Trophoblast cell (in vitro differentiated cells and primary cell): ENCODE results near the gene SLC35C1.

Source experiments
- DNase-seq, 2 donors: peaks; one replicate each; pipeline ENCODE4 v3.0.0-alpha.2; 2016
- H2AFZ ChIP-seq: 2 replicates; pipeline ENCODE4 v1.6.1; 2013; ENCODE audit warnings: low read length, moderate library complexity, mild to moderate bottlenecking; ENCODE audit not compliant: insufficient read depth, poor library complexity
- H2AK5ac ChIP-seq: 2 replicates; pipeline ENCODE4 v1.6.1; 2013; ENCODE audit warnings: mild to moderate bottlenecking, low read length
- H2BK120ac ChIP-seq: 2 replicates; pipeline ENCODE4 v1.6.1; 2013; ENCODE audit warnings: low read length, mild to moderate bottlenecking, moderate library complexity; ENCODE audit not compliant: insufficient read depth, poor library complexity
- H2BK12ac ChIP-seq: 2 replicates; pipeline ENCODE4 v1.6.1; 2013; ENCODE audit warnings: mild to moderate bottlenecking, low read length, moderate library complexity
- H2BK5ac ChIP-seq: 2 replicates; pipeline ENCODE4 v1.6.1; 2013; ENCODE audit warnings: low read length, low read depth, moderate library complexity, mild to moderate bottlenecking; ENCODE audit not compliant: poor library complexity
- H3K14ac ChIP-seq: 2 replicates; pipeline ENCODE4 v1.6.1; 2013; ENCODE audit warnings: mild to moderate bottlenecking, low read length
- H3K18ac ChIP-seq: 2 replicates; pipeline ENCODE4 v1.6.1; 2013; ENCODE audit warnings: mild to moderate bottlenecking, low read length
- H3K23ac ChIP-seq: 2 replicates; pipeline ENCODE4 v1.6.1; 2013; ENCODE audit warnings: low read length
- H3K27ac ChIP-seq: 2 replicates; pipeline ENCODE4 v1.5.1; 2013; ENCODE audit warnings: low read depth, mild to moderate bottlenecking, inconsistent platforms, low read length, moderate library complexity
- H3K27me3 ChIP-seq: 2 replicates; pipeline ENCODE4 v1.6.1; 2013; ENCODE audit warnings: inconsistent platforms, mild to moderate bottlenecking, low read length, moderate library complexity; ENCODE audit not compliant: insufficient read depth
- H3K36me3 ChIP-seq, 2 experiments: 1 replicate in 1 of 2; 2 replicates in 1 of 2; pipeline ENCODE4 v1.6.1; 2013; ENCODE audit warnings: low read length in 2 of 2, mild to moderate bottlenecking in 2 of 2, moderate library complexity in 1 of 2; ENCODE audit not compliant: insufficient read depth in 2 of 2, control insufficient read depth in 1 of 2
- H3K4ac ChIP-seq: 2 replicates; pipeline ENCODE4 v1.6.1; 2013; ENCODE audit warnings: low read depth, mild to moderate bottlenecking, low read length, moderate library complexity
- H3K4me1 ChIP-seq, 2 experiments: 1 replicate in 1 of 2; 2 replicates in 1 of 2; pipeline ENCODE4 v1.6.1; 2013; ENCODE audit warnings: low read length in 2 of 2, mild to moderate bottlenecking in 2 of 2, moderate library complexity in 1 of 2; ENCODE audit not compliant: insufficient read depth in 2 of 2, control insufficient read depth in 1 of 2
- H3K4me2 ChIP-seq: 2 replicates; pipeline ENCODE4 v1.6.1; 2013; ENCODE audit warnings: inconsistent platforms, mild to moderate bottlenecking, low read length, moderate library complexity
- H3K4me3 ChIP-seq: 2 replicates; pipeline ENCODE4 v1.5.1; 2013; ENCODE audit warnings: mild to moderate bottlenecking, low read depth, low read length, inconsistent platforms
- H3K79me1 ChIP-seq: one replicate; pipeline ENCODE4 v1.6.1; 2013; ENCODE audit warnings: low read length
- H3K79me2 ChIP-seq: 2 replicates; pipeline ENCODE4 v1.6.1; 2013; ENCODE audit warnings: low read length, mild to moderate bottlenecking; ENCODE audit not compliant: control insufficient read depth, insufficient read depth, poor library complexity
- H3K9ac ChIP-seq: 2 replicates; pipeline ENCODE4 v1.6.1; 2013; ENCODE audit warnings: mild to moderate bottlenecking, low read length
- H3K9me3 ChIP-seq: 2 replicates; pipeline ENCODE4 v1.6.1; 2013; ENCODE audit warnings: low read depth, mild to moderate bottlenecking, control low read depth, inconsistent platforms, low read length; ENCODE audit not compliant: insufficient read depth
- H4K12ac ChIP-seq: 2 replicates; pipeline ENCODE4 v1.6.1; 2013; ENCODE audit warnings: low read depth, mild to moderate bottlenecking, low read length, moderate library complexity
- H4K8ac ChIP-seq: 2 replicates; pipeline ENCODE4 v1.6.1; 2013; ENCODE audit warnings: low read depth, mild to moderate bottlenecking, low read length, moderate library complexity
- H4K91ac ChIP-seq: one replicate; pipeline ENCODE4 v1.6.1; 2013; ENCODE audit warnings: low read depth, mild to moderate bottlenecking, low read length, moderate library complexity
- WGBS: extraction: QIAGEN DNeasy Blood & Tissue Kit; methylation state at CpG from one replicate; pipeline ENCODE4 v1.1.7; 2013; ENCODE audit warnings: missing lambda C conversion rate; ENCODE audit not compliant: insufficient read length, insufficient coverage; ENCODE audit errors: extremely low coverage; 5-methylcytosine and 5-hydroxymethylcytosine counted together

SLC35C1 gene

GRCh38 chr11:45777127-45777969 is 27.6 kb upstream of the SLC35C1 start:
- Histone ChIP-seq H3K23ac (no peak overlapping the region), H3K14ac (no peak overlapping the region), H3K4me2 (no peak overlapping the region), H3K79me2 (no peaks in the 10 kb centered on the region), H3K4me3 (no peak overlapping the region), H2BK5ac (no peak overlapping the region), H3K36me3 (no peaks in the 10 kb centered on the region), H2BK12ac (no peak overlapping the region), H2AK5ac (no peak overlapping the region), H3K27me3 (no peaks in the 10 kb centered on the region), H3K4ac (no peak overlapping the region), H4K91ac (no peak overlapping the region), H3K4me1 (no peaks in the 10 kb centered on the region), H3K9me3 (peaks cover 2% of the 10 kb centered on the region), H3K27ac (no peak overlapping the region), H4K12ac (no peak overlapping the region), H3K9ac (no peak overlapping the region), H3K18ac (no peak overlapping the region), H4K8ac (no peak overlapping the region), H2BK120ac (no peak overlapping the region), H3K79me1 (no peaks in the 10 kb centered on the region), H2AFZ (no peak overlapping the region)
- WGBS, result no CpG with 5 or more reads among the region's 9 CpGs
- DNase-seq, result peak; percentile 5 to 72

DNA sequence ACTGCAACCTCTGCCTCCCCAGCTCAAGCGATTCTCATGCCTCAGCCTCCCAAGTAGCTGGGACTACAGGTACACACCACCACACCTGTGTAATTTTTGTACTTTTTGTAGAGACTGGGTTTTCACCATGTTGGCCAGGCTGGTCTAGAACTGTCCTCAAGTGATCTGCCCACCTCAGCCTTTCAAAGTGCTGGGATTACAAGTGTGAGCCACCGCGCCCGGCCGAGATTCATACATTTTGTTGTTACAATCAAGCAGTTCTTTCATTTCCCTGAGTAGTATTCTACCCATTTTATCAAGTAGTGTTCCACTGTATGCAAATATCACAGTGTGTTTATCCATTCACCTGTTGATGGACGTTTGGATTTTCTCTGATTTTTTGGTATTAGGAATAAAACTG is 26.6 kb upstream of the SLC35C1 start:
- Histone ChIP-seq H2BK120ac (no peak overlapping the region), H3K79me2 (no peaks in the 10 kb centered on the region), H3K23ac (no peak overlapping the region), H3K4me1 (no peaks in the 10 kb centered on the region), H3K9ac (no peak overlapping the region), H4K91ac (no peak overlapping the region), H2BK12ac (no peak overlapping the region), H3K79me1 (no peaks in the 10 kb centered on the region), H3K4me2 (no peak overlapping the region), H3K27ac (no peak overlapping the region), H3K18ac (no peak overlapping the region), H3K36me3 (no peaks in the 10 kb centered on the region), H3K14ac (no peak overlapping the region), H4K8ac (no peak overlapping the region), H2AK5ac (no peak overlapping the region), H4K12ac (no peak overlapping the region), H2BK5ac (no peak overlapping the region), H3K4me3 (no peak overlapping the region), H2AFZ (no peak overlapping the region), H3K9me3 (peaks cover 2% of the 10 kb centered on the region), H3K4ac (no peak overlapping the region), H3K27me3 (no peaks in the 10 kb centered on the region)
- no CpG with 5 or more reads among the region's 6 CpGs for WGBS
- no peak for DNase-seq

GRCh38 chr11:45779602-45780001 is 25.3 kb upstream of the SLC35C1 start:
- no peaks in the 10 kb centered on the region for H3K4me1 ChIP-seq
- H2BK5ac ChIP-seq, result no peak overlapping the region
- no peak overlapping the region for H3K14ac ChIP-seq
- no peak overlapping the region for H3K27ac ChIP-seq
- H3K4ac ChIP-seq, result no peak overlapping the region
- no peak overlapping the region for H3K18ac ChIP-seq
- H3K9ac ChIP-seq, result no peak overlapping the region
- H3K36me3 ChIP-seq, result no peaks in the 10 kb centered on the region
- no peaks in the 10 kb centered on the region for H3K9me3 ChIP-seq
- no peak overlapping the region for H2AFZ ChIP-seq
- DNase-seq, result no peak
- no CpG with 5 or more reads among the region's 5 CpGs for WGBS
- H3K4me3 ChIP-seq, result no peak overlapping the region
- no peak overlapping the region for H2AK5ac ChIP-seq
- no peak overlapping the region for H2BK120ac ChIP-seq
- H3K4me2 ChIP-seq, result no peak overlapping the region
- H3K79me2 ChIP-seq, result no peaks in the 10 kb centered on the region
- H3K27me3 ChIP-seq, result no peaks in the 10 kb centered on the region
- no peaks in the 10 kb centered on the region for H3K79me1 ChIP-seq
- no peak overlapping the region for H4K91ac ChIP-seq
- no peak overlapping the region for H4K12ac ChIP-seq
- H4K8ac ChIP-seq, result no peak overlapping the region
- no peak overlapping the region for H3K23ac ChIP-seq
- no peak overlapping the region for H2BK12ac ChIP-seq

DNA sequence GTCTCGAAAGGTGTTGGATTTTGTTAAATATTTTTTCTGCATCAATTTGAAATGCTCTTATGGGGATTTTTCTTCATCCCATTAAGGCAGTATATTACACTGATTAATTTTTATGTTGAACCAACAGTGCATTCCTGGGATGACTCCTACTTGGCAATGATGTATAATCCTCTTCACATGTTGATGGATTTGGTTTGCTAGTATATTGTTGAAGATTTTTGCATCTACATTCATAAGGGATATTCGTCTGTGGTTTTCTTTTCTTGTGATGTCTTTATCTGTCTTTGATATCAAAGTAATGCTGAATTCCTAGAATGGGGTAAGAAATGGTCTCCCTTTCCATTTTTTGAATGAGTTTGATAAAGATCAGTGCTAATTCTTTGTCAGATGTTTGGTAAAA is 18.7 kb upstream of the SLC35C1 start:
- no peak for DNase-seq
- Histone ChIP-seq H3K36me3 (no peaks in the 10 kb centered on the region), H3K4me1 (no peaks in the 10 kb centered on the region), H3K4me3 (no peak overlapping the region), H4K91ac (no peak overlapping the region), H3K79me2 (no peaks in the 10 kb centered on the region), H3K79me1 (no peaks in the 10 kb centered on the region), H2AFZ (no peak overlapping the region), H2AK5ac (no peak overlapping the region), H3K9ac (no peak overlapping the region), H3K27ac (no peak overlapping the region), H4K8ac (no peak overlapping the region), H3K14ac (no peak overlapping the region), H3K23ac (no peak overlapping the region), H3K18ac (no peak overlapping the region), H2BK5ac (no peak overlapping the region), H3K4me2 (no peak overlapping the region), H3K4ac (no peak overlapping the region), H3K9me3 (peaks cover 2% of the 10 kb centered on the region), H3K27me3 (no peaks in the 10 kb centered on the region), H2BK120ac (no peak overlapping the region), H4K12ac (no peak overlapping the region), H2BK12ac (no peak overlapping the region)
- no CpG with 5 or more reads among the region's 2 CpGs for WGBS
